ENCODE data around the gene C11orf86.

GRCh38 chr11:66953081-66953833, 21.8 kb upstream of the C11orf86 start:
- TF ChIP-seq YY1 (IDR thresholded peaks at IDR 0.05; ENCODE audit: insufficient read depth, insufficient read length) (no peak), ZNF274 (IDR thresholded peaks at IDR 0.05; ENCODE audit: low read depth, low read length) (no peak)
